K562 (cell line): ENCODE results near the gene IRF2. TPM values are rescaled to one million over a fixed set of nuclear protein-coding genes. Genes with fewer than 3 reads are reported as not detected.

Source experiments
- ATAC-seq: fragments of 200-7000 bp; cut with Tn5 transposase; 3 replicates; pipeline ENCODE4 v1.9.1; 2020; ENCODE audit warnings: moderate library complexity
- BruUV-seq: library from RNA; stranded (reverse); fragments of 400-500 nt; replicated peaks from 2 replicates; lab custom pipeline; 2021; lab: Mats Ljungman, UMichigan
- CTCF ChIA-PET: fragments of 300-600 bp; formaldehyde crosslinking; extraction: SDS; loops from one replicate; lab custom pipeline; 2021; ENCODE audit warnings: low intra/inter-chr PET ratio; lab: Yijun Ruan, JAX
- POLR2A ChIA-PET: fragments of 300-600, 350-650 bp; sonication (Branson Sonifier 250); formaldehyde crosslinking; extraction: SDS; loops from one replicate; lab custom pipeline; 2021; ENCODE audit warnings: antibody characterized with exemption, inconsistent platforms; lab: Yijun Ruan, JAX
- DNase-seq, 4 experiments: peaks; one replicate each; pipeline versions ENCODE4 v3.0.0 to v3.0.0-alpha.2; 2011 to 2018; ENCODE audit warnings: low spot score in 3 of 4, mixed read lengths in 3 of 4; ENCODE audit errors: extremely low read depth in 1 of 4
- FAIRE-seq: peaks from 2 replicates; lab custom pipeline; 2011; peaks lifted over from hg19 to GRCh38; lab: Jason Lieb, UNC
- H2AFZ ChIP-seq: 2 replicates; pipeline ENCODE4 v1.6.0; 2011; ENCODE audit warnings: low read depth, low read length, control low read depth, inconsistent platforms
- H3K27ac ChIP-seq: fragments of 200-600 bp; 3 replicates; pipeline ENCODE4 v1.8.0; 2011; ENCODE audit warnings: low read depth, mild to moderate bottlenecking, control low read depth, inconsistent platforms, low read length, moderate library complexity, mixed read lengths; ENCODE audit errors: extremely low read depth
- H3K27me3 ChIP-seq, 2 experiments: fragments of 300-600 bp in 1 of 2; 2 replicates in 1 of 2; 3 replicates in 1 of 2; pipeline versions ENCODE4 v1.6.0 to v1.8.0; 2011; ENCODE audit warnings: inconsistent platforms in 2 of 2, low read length in 2 of 2, mild to moderate bottlenecking in 1 of 2, mixed read lengths in 1 of 2, moderate library complexity in 1 of 2; ENCODE audit not compliant: control insufficient read depth in 2 of 2, insufficient read depth in 2 of 2
- H3K36me3 ChIP-seq: fragments of 300-600 bp; 3 replicates; pipeline ENCODE4 v1.8.0; 2011; ENCODE audit warnings: mild to moderate bottlenecking, low read length, inconsistent platforms; ENCODE audit not compliant: control insufficient read depth, insufficient read depth
- H3K4me1 ChIP-seq, 2 experiments: fragments of 200-600 bp in 1 of 2; replicated peaks in 1 of 2; 2 replicates in 1 of 2; 3 replicates in 1 of 2; pipeline versions ENCODE4 v1.5.1 to v1.8.0; 2011; ENCODE audit warnings: inconsistent platforms in 2 of 2, low read length in 2 of 2, mild to moderate bottlenecking in 1 of 2, mixed read lengths in 1 of 2, moderate library complexity in 1 of 2; ENCODE audit not compliant: control insufficient read depth in 2 of 2, insufficient read depth in 2 of 2
- H3K4me2 ChIP-seq: 2 replicates; pipeline ENCODE4 v1.6.1; 2011; ENCODE audit warnings: low read length, control low read depth, inconsistent platforms, mixed read lengths; ENCODE audit not compliant: insufficient read depth
- H3K4me3 ChIP-seq: fragments of 200-600 bp; sonication (generic), shearing (Covaris generic); 2 replicates; pipeline ENCODE4 v1.5.1; 2016; ENCODE audit warnings: control low read depth, inconsistent platforms
- H3K79me2 ChIP-seq: fragments of 200-600 bp; 3 replicates; pipeline ENCODE4 v1.8.0; 2011; ENCODE audit warnings: low read length, inconsistent platforms; ENCODE audit not compliant: control insufficient read depth, insufficient read depth
- H3K9ac ChIP-seq, 2 experiments: 2 replicates each; pipeline versions ENCODE4 v1.6.0 to v1.6.1; 2011; ENCODE audit warnings: low read depth in 2 of 2, low read length in 2 of 2, control low read depth in 1 of 2, inconsistent platforms in 1 of 2, mild to moderate bottlenecking in 1 of 2, mixed read lengths in 1 of 2; ENCODE audit not compliant: insufficient read depth in 1 of 2
- H3K9me1 ChIP-seq: one replicate; pipeline ENCODE4 v1.6.0; 2011; ENCODE audit warnings: inconsistent platforms, mild to moderate bottlenecking, low read length, moderate library complexity; ENCODE audit not compliant: control insufficient read depth, insufficient read depth
- H3K9me3 ChIP-seq: replicated peaks from 2 replicates; pipeline ENCODE4 v1.5.1; 2011; ENCODE audit warnings: low read depth, low read length, inconsistent platforms; ENCODE audit not compliant: control insufficient read depth, insufficient read depth
- H4K20me1 ChIP-seq: replicated peaks from 2 replicates; pipeline ENCODE4 v1.6.1; 2011; ENCODE audit warnings: low read length, inconsistent platforms, mixed read lengths; ENCODE audit not compliant: control insufficient read depth, insufficient read depth
- C11orf30 ChIP-seq: fragments of 450-650 bp; IDR thresholded peaks from 2 replicates; pipeline ENCODE4 v1.6.1; 2016; ENCODE audit warnings: low read depth, mild to moderate bottlenecking
- ESRRB ChIP-seq: fragments of 250-450 bp; sonication (Bioruptor Pico); IDR thresholded peaks from 2 replicates; pipeline ENCODE4 v1.5.0; 2020; ENCODE audit warnings: mild to moderate bottlenecking, moderate library complexity, borderline replicate concordance
- NCOA2 ChIP-seq, 2 experiments: fragments of 450-650 bp; IDR thresholded peaks; 2 replicates each; pipeline ENCODE4 v1.6.1; 2018; ENCODE audit warnings: mild to moderate bottlenecking in 2 of 2, moderate library complexity in 1 of 2; ENCODE audit not compliant: partially characterized antibody in 2 of 2
- WGBS: fragments of 100-300 bp; shearing (Covaris generic); methylation state at CpG from one replicate; pipeline ENCODE4 v1.1.6; 2016; ENCODE audit warnings: low coverage, mixed read lengths; ENCODE audit not compliant: insufficient coverage; ENCODE audit errors: missing lambda C conversion rate; 5-methylcytosine and 5-hydroxymethylcytosine counted together
- in situ Hi-C: fragments of 300-500 bp; cut with MboI; formaldehyde crosslinking; loops from 4 replicates; pipeline ENCODE4 v1.15.0; 2018; ENCODE audit warnings: inconsistent platforms, mixed read lengths
- intact Hi-C: fragments of 100-400 bp; cut with micrococcal nuclease; formaldehyde crosslinking; loops from 2 replicates; pipeline ENCODE4 v1.14.2; 2022
- polyA plus RNA-seq, 8 experiments: library from polyadenylated mRNA; depleted of rRNA in 4 of 8; stranded (reverse) in 5 of 8; unstranded in 3 of 8; fragments of >200 nt; fragmentation: Nextera tagmentation in 2 of 8; fragmentation: Illumina TruSeq in 1 of 8; extraction: Ambion mirVana in 2 of 8; extraction: Trizol in 1 of 8; gene quantifications; 2 replicates each; pipeline versions ENCODE4 v1.2.1 to v1.2.3, GENCODE V29; 2011 to 2014; ENCODE audit warnings: inconsistent platforms in 1 of 8, missing spikeins in 1 of 8
- total RNA-seq, 7 experiments: library from RNA; depleted of rRNA in 6 of 7; stranded (reverse); fragments of >200 nt in 6 of 7; fragmentation: Illumina TruSeq in 2 of 7; extraction: Trizol in 2 of 7; gene quantifications; 2 replicates each; pipeline versions ENCODE4 v1.2.1 to v1.2.3, GENCODE V29; 2011 to 2021; ENCODE audit warnings: low replicate concordance in 1 of 7
- TF ChIP-seq, protein P1 (sequence below): sonication (generic); formaldehyde crosslinking; IDR thresholded peaks from 2 replicates; pipeline ENCODE4 v1.8.0; 2023; ENCODE audit warnings: missing genetic modification reagents, mild to moderate bottlenecking, borderline replicate concordance

Gene IRF2
- total and polyA plus RNA-seq, 9 of the 15 experiments (the other 6 are each of a cell fraction or from before 2014, with no cell fraction given): 7.1 to 17.1 (median 11.3) TPM

DNA sequence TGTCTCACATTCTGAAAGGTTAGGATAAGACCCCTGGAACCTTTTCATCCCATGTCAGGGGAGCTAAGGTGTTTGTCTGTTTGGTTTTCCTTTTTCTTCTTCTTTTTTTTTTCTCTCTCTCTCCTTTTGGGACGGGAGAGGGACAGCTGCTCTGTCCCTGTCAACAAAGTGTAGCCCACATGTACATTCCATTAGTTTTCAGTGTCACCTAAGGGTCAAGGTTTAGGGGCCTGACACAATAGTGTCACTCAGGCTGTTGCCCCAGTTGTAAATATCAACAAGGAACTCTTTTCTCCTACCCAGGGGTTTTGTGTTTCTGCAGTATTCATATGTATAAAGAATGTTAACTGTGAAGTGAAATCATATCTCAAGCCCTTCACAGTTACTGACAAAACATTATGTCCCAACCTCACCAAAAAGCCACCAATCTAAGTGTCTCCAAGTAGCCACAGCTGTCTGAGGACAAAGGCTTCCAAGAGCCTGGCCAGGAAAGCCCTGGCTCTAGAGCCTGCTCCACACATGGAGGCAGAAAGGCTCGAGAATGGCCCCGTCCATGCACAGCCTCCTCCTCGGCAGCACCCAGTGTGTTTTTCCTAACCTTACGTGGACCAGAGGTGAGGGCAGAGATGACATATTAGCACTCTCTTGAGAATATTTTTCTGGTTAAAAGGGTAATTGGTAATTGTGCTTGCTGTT, 9.4 kb downstream of the IRF2 start (continued):
- no peak for TF ChIP-seq ESRRB (CRISPR knock-in tag)

DNA sequence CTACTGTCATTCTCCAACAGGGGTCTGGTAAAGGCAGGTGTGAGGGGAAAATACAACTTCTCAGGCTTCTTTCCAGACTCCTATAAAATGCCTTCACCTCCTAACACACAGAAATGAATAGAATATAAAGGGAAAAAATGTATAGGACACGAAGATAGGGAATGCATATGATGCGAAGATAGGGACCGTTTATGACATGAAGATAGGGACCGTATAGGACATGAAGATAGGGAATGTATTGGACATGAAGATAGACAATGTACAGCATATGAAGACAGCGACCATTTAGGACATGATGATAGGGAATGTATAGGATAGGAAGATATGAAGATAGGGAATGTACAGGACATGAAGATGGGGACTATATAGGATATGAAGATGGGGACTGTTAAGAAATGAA, 10.5 kb downstream of the IRF2 start:
- no peaks in the 10 kb centered on the region for H3K27me3 ChIP-seq
- no peaks in the 10 kb centered on the region; the same call in 1 of the 2 replicates for H4K20me1 ChIP-seq
- ChIA-PET POLR2A (no interaction called here), CTCF (no interaction called here)
- intact Hi-C loops (no loop called here), in situ Hi-C loops (no loop called here)
- H3K27ac ChIP-seq: no peak overlapping the region
- no peaks in the 10 kb centered on the region for H3K36me3 ChIP-seq
- DNase-seq (no peak), FAIRE-seq (no peak), ATAC-seq (no peak)
- H3K4me3 ChIP-seq: no peak overlapping the region
- no peak overlapping the region for H2AFZ ChIP-seq
- no peaks in the 10 kb centered on the region for H3K9me1 ChIP-seq
- no peak overlapping the region for H3K4me2 ChIP-seq
- peaks cover 17% of the 10 kb centered on the region for H3K79me2 ChIP-seq
- no peak overlapping the region for H3K9ac ChIP-seq
- H3K4me1 ChIP-seq: peaks cover 3 to 12% of the 10 kb centered on the region in 2 experiments
- no TSS peak for BruUV-seq
- 59% methylated on average over 5 of the region's 5 CpGs for WGBS
- H3K9me3 ChIP-seq: no peaks in the 10 kb centered on the region
- TF ChIP-seq, protein P1, sequence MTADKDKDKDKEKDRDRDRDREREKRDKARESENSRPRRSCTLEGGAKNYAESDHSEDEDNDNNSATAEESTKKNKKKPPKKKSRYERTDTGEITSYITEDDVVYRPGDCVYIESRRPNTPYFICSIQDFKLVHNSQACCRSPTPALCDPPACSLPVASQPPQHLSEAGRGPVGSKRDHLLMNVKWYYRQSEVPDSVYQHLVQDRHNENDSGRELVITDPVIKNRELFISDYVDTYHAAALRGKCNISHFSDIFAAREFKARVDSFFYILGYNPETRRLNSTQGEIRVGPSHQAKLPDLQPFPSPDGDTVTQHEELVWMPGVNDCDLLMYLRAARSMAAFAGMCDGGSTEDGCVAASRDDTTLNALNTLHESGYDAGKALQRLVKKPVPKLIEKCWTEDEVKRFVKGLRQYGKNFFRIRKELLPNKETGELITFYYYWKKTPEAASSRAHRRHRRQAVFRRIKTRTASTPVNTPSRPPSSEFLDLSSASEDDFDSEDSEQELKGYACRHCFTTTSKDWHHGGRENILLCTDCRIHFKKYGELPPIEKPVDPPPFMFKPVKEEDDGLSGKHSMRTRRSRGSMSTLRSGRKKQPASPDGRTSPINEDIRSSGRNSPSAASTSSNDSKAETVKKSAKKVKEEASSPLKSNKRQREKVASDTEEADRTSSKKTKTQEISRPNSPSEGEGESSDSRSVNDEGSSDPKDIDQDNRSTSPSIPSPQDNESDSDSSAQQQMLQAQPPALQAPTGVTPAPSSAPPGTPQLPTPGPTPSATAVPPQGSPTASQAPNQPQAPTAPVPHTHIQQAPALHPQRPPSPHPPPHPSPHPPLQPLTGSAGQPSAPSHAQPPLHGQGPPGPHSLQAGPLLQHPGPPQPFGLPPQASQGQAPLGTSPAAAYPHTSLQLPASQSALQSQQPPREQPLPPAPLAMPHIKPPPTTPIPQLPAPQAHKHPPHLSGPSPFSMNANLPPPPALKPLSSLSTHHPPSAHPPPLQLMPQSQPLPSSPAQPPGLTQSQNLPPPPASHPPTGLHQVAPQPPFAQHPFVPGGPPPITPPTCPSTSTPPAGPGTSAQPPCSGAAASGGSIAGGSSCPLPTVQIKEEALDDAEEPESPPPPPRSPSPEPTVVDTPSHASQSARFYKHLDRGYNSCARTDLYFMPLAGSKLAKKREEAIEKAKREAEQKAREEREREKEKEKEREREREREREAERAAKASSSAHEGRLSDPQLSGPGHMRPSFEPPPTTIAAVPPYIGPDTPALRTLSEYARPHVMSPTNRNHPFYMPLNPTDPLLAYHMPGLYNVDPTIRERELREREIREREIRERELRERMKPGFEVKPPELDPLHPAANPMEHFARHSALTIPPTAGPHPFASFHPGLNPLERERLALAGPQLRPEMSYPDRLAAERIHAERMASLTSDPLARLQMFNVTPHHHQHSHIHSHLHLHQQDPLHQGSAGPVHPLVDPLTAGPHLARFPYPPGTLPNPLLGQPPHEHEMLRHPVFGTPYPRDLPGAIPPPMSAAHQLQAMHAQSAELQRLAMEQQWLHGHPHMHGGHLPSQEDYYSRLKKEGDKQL (CRISPR knock-in tag): no peak
- no peak for TF ChIP-seq C11orf30
- peak in 1 of 2 experiments; percentile 68 for TF ChIP-seq NCOA2 (IDR thresholded peaks at IDR 0.05; ENCODE audit: partially characterized antibody in 2 of 2)
